ENCODE data around the gene GNAO1.

- TF ChIP-seq, protein P1, sequence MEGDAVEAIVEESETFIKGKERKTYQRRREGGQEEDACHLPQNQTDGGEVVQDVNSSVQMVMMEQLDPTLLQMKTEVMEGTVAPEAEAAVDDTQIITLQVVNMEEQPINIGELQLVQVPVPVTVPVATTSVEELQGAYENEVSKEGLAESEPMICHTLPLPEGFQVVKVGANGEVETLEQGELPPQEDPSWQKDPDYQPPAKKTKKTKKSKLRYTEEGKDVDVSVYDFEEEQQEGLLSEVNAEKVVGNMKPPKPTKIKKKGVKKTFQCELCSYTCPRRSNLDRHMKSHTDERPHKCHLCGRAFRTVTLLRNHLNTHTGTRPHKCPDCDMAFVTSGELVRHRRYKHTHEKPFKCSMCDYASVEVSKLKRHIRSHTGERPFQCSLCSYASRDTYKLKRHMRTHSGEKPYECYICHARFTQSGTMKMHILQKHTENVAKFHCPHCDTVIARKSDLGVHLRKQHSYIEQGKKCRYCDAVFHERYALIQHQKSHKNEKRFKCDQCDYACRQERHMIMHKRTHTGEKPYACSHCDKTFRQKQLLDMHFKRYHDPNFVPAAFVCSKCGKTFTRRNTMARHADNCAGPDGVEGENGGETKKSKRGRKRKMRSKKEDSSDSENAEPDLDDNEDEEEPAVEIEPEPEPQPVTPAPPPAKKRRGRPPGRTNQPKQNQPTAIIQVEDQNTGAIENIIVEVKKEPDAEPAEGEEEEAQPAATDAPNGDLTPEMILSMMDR (IDR thresholded peaks at IDR 0.05): no peak
- TF ChIP-seq POLR2A (IDR thresholded peaks at IDR 0.05): no peak
These were observed 156.4 kb downstream of the GNAO1 start for GRCh38 chr16:56347670-56348069.
